Stomach (tissue), 4 donors: Measurements from ENCODE around the gene INPP4B.

Experiments
- POLR2AphosphoS5 ChIP-seq, 3 donors: sonication (generic); formaldehyde crosslinking; IDR thresholded peaks; one replicate each; pipeline ENCODE4 v1.6.1; 2016; ENCODE audit warnings: antibody characterized with exemption in 3 of 3
- TF ChIP-seq, protein P1 (sequence below), 7 experiments: fragments of 450-650 bp in 4 of 7; fragments of 200-600 bp in 3 of 7; sonication (generic) in 3 of 7; IDR thresholded peaks; one replicate each; pipeline ENCODE4 v1.5.1; 2016 to 2019; ENCODE audit warnings: antibody characterized with exemption in 7 of 7, control low read depth in 2 of 7, mild to moderate bottlenecking in 1 of 7

DNA sequence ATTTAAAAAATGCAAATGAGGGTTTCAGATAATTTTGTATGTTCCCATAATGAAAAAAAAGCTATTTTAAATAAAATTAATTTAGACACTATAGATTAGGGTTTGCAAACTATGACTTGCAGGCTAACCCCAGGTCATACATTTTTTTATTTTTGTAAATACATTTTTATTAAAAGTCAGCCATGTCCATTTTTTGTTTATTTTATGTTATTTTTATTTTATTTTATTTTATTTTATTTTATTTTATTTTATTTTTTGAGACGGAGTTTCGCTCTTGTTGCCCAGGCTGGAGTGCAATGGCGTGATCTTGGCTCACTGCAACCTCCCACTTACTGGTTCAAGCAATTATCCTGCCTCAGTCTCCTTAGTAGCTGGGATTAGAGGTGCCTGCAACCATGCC, 749.1 kb downstream of the INPP4B start:
- TF ChIP-seq POLR2AphosphoS5 (IDR thresholded peaks at IDR 0.05) = no peak
- TF ChIP-seq, protein P1, sequence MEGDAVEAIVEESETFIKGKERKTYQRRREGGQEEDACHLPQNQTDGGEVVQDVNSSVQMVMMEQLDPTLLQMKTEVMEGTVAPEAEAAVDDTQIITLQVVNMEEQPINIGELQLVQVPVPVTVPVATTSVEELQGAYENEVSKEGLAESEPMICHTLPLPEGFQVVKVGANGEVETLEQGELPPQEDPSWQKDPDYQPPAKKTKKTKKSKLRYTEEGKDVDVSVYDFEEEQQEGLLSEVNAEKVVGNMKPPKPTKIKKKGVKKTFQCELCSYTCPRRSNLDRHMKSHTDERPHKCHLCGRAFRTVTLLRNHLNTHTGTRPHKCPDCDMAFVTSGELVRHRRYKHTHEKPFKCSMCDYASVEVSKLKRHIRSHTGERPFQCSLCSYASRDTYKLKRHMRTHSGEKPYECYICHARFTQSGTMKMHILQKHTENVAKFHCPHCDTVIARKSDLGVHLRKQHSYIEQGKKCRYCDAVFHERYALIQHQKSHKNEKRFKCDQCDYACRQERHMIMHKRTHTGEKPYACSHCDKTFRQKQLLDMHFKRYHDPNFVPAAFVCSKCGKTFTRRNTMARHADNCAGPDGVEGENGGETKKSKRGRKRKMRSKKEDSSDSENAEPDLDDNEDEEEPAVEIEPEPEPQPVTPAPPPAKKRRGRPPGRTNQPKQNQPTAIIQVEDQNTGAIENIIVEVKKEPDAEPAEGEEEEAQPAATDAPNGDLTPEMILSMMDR (IDR thresholded peaks at IDR 0.05) = no peak
